ENCODE data around the gene MAPK6.

GRCh38 chr15:52057996-52058395 is 39.0 kb downstream of the MAPK6 start:
- TF ChIP-seq POLR2A (IDR thresholded peaks at IDR 0.05; ENCODE audit: low read depth), result no peak
- no peak for TF ChIP-seq CTCF (IDR thresholded peaks at IDR 0.05)
- no peak for TF ChIP-seq POLR2AphosphoS5 (IDR thresholded peaks at IDR 0.05)

Data from esophagus muscularis mucosa (tissue), 3 donors.